ENCODE measurements around the gene MAPK13. TPM values are rescaled to one million over a fixed set of nuclear protein-coding genes. Genes with fewer than 3 reads are reported as not detected.
A peak's percentile ranks its signal among the peaks of the same experiment; 100 is the strongest.

Gene MAPK13
- total RNA-seq, 5 donors from 2014 or later (not counting 1 experiment from before 2014, with no cell fraction given) = 38.2 to 45.6 (median 44.1) TPM

DNA sequence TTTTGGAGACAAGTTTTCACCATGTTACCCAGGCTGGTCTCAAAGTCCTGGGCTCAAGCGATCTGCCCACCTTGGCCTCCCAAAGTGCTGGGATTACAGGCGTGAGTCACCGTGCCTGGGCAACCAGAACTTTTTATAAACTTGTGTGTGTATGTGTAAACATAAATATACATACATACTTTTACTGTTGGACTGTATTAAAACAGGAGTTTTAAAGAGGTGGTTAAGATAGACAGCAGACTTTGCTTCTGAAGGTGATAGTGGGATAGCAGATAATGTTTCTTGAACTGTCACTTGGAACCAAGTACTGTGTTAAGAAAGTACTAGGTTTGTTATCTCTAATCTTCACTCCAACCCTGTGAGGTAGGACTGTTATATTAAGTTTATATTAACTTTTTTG is 28.6 kb upstream of the MAPK13 start:
- Histone ChIP-seq H3K4me3 (ENCODE audit: control insufficient read depth in 1 of 2, extremely low read depth in 1 of 2, low read length in 1 of 2) (no peak overlapping the region), H3K4me1 (ENCODE audit: control insufficient read depth in 1 of 2, extremely low read depth in 1 of 2, insufficient read depth in 2 of 2, low read length in 2 of 2) (peaks cover 28 to 37% of the 10 kb centered on the region in 2 experiments), H3K9me3 (no peaks in the 10 kb centered on the region), H3K36me3 (ENCODE audit: control insufficient read depth in 2 of 2, extremely low read depth in 1 of 2, insufficient read depth in 1 of 2, low read length in 1 of 2) (peaks cover 0 to 30% of the 10 kb centered on the region in 2 donors), H3K27me3 (replicated peaks in 1 of 2; ENCODE audit: control insufficient read depth in 2 of 2, extremely low read depth in 1 of 2, insufficient read depth in 2 of 2, low read length in 1 of 2) (no peaks in the 10 kb centered on the region), H3K27ac (ENCODE audit: low read length) (peak overlapping the region; percentile 61)
- Mint-ChIP-seq H3K4me3 (no peak overlapping the region), H3K4me1 (peaks cover 32 to 48% (median 46%) of the 10 kb centered on the region in 3 donors), H3K36me3 (peaks cover 30% of the 10 kb centered on the region), H3K9me3 (no peaks in the 10 kb centered on the region), H3K27me3 (no peaks in the 10 kb centered on the region), H3K27ac (peak overlapping the region; percentile 31 to 83)
- no CpG with 5 or more reads among the region's 3 CpGs for WGBS (ENCODE audit: insufficient coverage)
- POLR2A ChIA-PET = no interaction called here
- CTCF ChIA-PET = no interaction called here
- no peak for ATAC-seq (replicated peaks in 1 of 4)
- no peak for DNase-seq

DNA sequence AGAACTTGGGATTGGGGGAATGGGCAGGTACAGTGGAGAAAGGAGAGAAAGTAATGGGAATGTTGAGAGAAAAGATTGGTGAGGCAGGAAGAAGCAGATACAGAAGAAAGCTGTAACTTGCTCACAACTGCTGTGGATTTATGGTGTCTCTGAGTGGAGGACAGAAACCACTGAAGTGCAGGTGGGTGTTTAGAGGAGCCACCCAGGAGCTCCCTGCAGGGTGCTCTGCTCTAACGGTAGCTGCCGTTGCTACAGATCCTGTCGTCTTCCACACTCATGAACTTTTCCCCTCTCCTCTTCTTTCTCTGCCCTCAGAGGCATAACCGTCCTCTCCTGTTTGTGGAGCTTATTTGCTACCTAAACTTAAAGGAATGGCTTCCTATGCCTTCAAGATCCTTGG is 27.5 kb upstream of the MAPK13 start:
- Mint-ChIP-seq H3K27ac (peak overlapping the region; percentile 30 to 45), H3K4me3 (no peak overlapping the region), H3K4me1 (peaks cover 40 to 53% (median 52%) of the 10 kb centered on the region in 3 donors), H3K27me3 (no peaks in the 10 kb centered on the region), H3K9me3 (no peaks in the 10 kb centered on the region), H3K36me3 (peaks cover 36% of the 10 kb centered on the region)
- Histone ChIP-seq H3K27me3 (replicated peaks in 1 of 2; ENCODE audit: control insufficient read depth in 2 of 2, extremely low read depth in 1 of 2, insufficient read depth in 2 of 2, low read length in 1 of 2) (no peaks in the 10 kb centered on the region), H3K4me1 (ENCODE audit: control insufficient read depth in 1 of 2, extremely low read depth in 1 of 2, insufficient read depth in 2 of 2, low read length in 2 of 2) (peaks cover 31 to 37% of the 10 kb centered on the region in 2 experiments), H3K9me3 (no peaks in the 10 kb centered on the region), H3K27ac (ENCODE audit: low read length) (no peak overlapping the region), H3K36me3 (ENCODE audit: control insufficient read depth in 2 of 2, extremely low read depth in 1 of 2, insufficient read depth in 1 of 2, low read length in 1 of 2) (peaks cover 0 to 33% of the 10 kb centered on the region in 2 donors), H3K4me3 (ENCODE audit: control insufficient read depth in 1 of 2, extremely low read depth in 1 of 2, low read length in 1 of 2) (no peak overlapping the region)
- no CpG with 5 or more reads among the region's 4 CpGs for WGBS (ENCODE audit: insufficient coverage)
- ChIA-PET POLR2A (interaction anchor here in 1 of 2 donors (0.7 kb wide), 1 partner anchor 1216 kb away, joined by 3 read pairs; no protein-coding TSS in a partner anchor), CTCF (interaction anchor here in 1 of 2 donors (0.5 kb wide), 1 partner anchor 20 kb away, joined by 3 read pairs; no protein-coding TSS in a partner anchor)
- no peak for DNase-seq
- no peak for ATAC-seq (replicated peaks in 1 of 4)

DNA sequence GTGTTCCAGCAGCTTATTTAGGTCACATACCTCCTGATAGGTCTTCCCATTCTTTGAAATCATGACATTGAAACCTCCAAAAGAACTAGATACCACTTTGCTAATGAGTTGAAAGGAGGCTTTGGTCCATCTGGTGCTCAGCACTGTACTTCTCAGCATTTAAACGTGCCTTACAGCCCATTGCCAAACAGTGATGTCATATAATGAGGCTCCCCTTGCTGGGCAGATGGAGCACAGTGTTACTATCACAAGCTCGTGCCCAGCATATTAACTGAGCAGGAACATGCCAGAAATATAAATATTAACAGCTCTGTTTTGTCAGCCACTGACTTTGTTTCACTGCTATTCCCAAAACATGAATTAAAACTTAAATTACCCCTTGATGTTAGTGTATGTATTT is 25.5 kb upstream of the MAPK13 start:
- H3K9me3 Mint-ChIP-seq = no peaks in the 10 kb centered on the region
- peaks cover 0 to 42% of the 10 kb centered on the region in 2 donors for H3K36me3 ChIP-seq (ENCODE audit: control insufficient read depth in 2 of 2, extremely low read depth in 1 of 2, insufficient read depth in 1 of 2, low read length in 1 of 2)
- H3K4me1 Mint-ChIP-seq = peaks cover 46 to 56% (median 53%) of the 10 kb centered on the region in 3 donors
- CTCF ChIA-PET = interaction anchor here in 1 of 2 donors (0.7 to 1.9 kb wide), 3 partner anchors 10 to 92 kb away, joined by 4 to 5 read pairs (median 5); no protein-coding TSS in a partner anchor
- POLR2A ChIA-PET = interaction anchor here in 1 of 2 donors (0.6 to 0.8 kb wide), 2 partner anchors 14 to 76 kb away, joined by 3 to 4 read pairs; no protein-coding TSS in a partner anchor
- peaks cover 34 to 41% of the 10 kb centered on the region in 2 experiments for H3K4me1 ChIP-seq (ENCODE audit: control insufficient read depth in 1 of 2, extremely low read depth in 1 of 2, insufficient read depth in 2 of 2, low read length in 2 of 2)
- H3K4me3 Mint-ChIP-seq = no peak overlapping the region
- no peaks in the 10 kb centered on the region for H3K9me3 ChIP-seq
- no peaks in the 10 kb centered on the region for H3K27me3 Mint-ChIP-seq
- H3K36me3 Mint-ChIP-seq = peaks cover 51% of the 10 kb centered on the region
- H3K27ac ChIP-seq (ENCODE audit: low read length) = no peak overlapping the region
- no peak overlapping the region for H3K27ac Mint-ChIP-seq
- H3K27me3 ChIP-seq (replicated peaks in 1 of 2; ENCODE audit: control insufficient read depth in 2 of 2, extremely low read depth in 1 of 2, insufficient read depth in 2 of 2, low read length in 1 of 2) = no peaks in the 10 kb centered on the region
- no peak overlapping the region for H3K4me3 ChIP-seq (ENCODE audit: control insufficient read depth in 1 of 2, extremely low read depth in 1 of 2, low read length in 1 of 2)
- no CpG with 5 or more reads among the region's 2 CpGs for WGBS (ENCODE audit: insufficient coverage)
- ATAC-seq (replicated peaks in 1 of 4) (no peak), DNase-seq (no peak)

DNA sequence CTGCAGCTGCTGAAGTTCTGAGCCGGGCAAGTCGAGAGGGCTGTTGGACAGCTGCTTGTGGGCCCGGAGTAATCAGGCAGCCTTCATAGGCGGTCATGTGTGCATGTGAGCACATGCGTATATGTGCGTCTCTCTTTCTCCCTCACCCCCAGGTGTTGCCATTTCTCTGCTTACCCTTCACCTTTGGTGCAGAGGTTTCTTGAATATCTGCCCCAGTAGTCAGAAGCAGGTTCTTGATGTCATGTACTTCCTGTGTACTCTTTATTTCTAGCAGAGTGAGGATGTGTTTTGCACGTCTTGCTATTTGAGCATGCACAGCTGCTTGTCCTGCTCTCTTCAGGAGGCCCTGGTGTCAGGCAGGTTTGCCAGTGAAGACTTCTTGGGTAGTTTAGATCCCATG is 21.2 kb upstream of the MAPK13 start:
- Mint-ChIP-seq H3K9me3 (no peaks in the 10 kb centered on the region), H3K36me3 (peaks cover 42% of the 10 kb centered on the region), H3K4me1 (peaks cover 40 to 63% (median 55%) of the 10 kb centered on the region in 3 donors), H3K4me3 (peak overlapping the region; percentile 5 to 54 (median 25)), H3K27me3 (no peaks in the 10 kb centered on the region), H3K27ac (peak overlapping the region; percentile 93 to 96)
- ChIA-PET CTCF (interaction anchor here in 1 of 2 donors (0.8 to 1.6 kb wide), 3 partner anchors 11 to 23 kb away, joined by 4 to 11 read pairs (median 5); no protein-coding TSS in a partner anchor), POLR2A (interaction anchor here (0.6 to 0.7 kb wide), 2 partner anchors 32 to 94 kb away, joined by 3 read pairs; no protein-coding TSS in a partner anchor)
- Histone ChIP-seq H3K36me3 (ENCODE audit: control insufficient read depth in 2 of 2, extremely low read depth in 1 of 2, insufficient read depth in 1 of 2, low read length in 1 of 2) (peaks cover 0 to 31% of the 10 kb centered on the region in 2 donors), H3K4me1 (ENCODE audit: control insufficient read depth in 1 of 2, extremely low read depth in 1 of 2, insufficient read depth in 2 of 2, low read length in 2 of 2) (peaks cover 29 to 39% of the 10 kb centered on the region in 2 experiments), H3K9me3 (no peaks in the 10 kb centered on the region), H3K4me3 (ENCODE audit: control insufficient read depth in 1 of 2, extremely low read depth in 1 of 2, low read length in 1 of 2) (no peak overlapping the region), H3K27ac (ENCODE audit: low read length) (peak overlapping the region; percentile 77), H3K27me3 (replicated peaks in 1 of 2; ENCODE audit: control insufficient read depth in 2 of 2, extremely low read depth in 1 of 2, insufficient read depth in 2 of 2, low read length in 1 of 2) (no peaks in the 10 kb centered on the region)
- DNase-seq (peak in 31 of 35 experiments; percentile 31 to 88 (median 59)), ATAC-seq (replicated peaks in 1 of 4) (peak; percentile 92 to 97 (median 94))
- 14% methylated on average over 4 of the region's 7 CpGs for WGBS (ENCODE audit: insufficient coverage)

DNA sequence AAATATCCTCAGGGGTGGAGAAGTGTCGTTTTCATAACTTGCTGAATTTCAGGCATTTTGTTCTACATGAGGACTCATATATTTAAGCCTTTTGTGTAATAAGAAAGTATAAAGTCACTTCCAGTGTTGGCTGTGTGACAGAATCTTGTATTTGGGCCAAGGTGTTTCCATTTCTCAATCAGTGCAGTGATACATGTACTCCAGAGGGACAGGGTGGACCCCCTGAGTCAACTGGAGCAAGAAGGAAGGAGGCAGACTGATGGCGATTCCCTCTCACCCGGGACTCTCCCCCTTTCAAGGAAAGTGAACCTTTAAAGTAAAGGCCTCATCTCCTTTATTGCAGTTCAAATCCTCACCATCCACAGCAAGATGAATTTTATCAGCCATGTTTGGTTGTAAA is 20.3 kb upstream of the MAPK13 start:
- peak overlapping the region in 1 of 3 donors; percentile 4 for H3K4me3 Mint-ChIP-seq
- DNase-seq (no peak), ATAC-seq (replicated peaks in 1 of 4) (no peak)
- ChIA-PET CTCF (no interaction called here), POLR2A (no interaction called here)
- H3K4me1 ChIP-seq (ENCODE audit: control insufficient read depth in 1 of 2, extremely low read depth in 1 of 2, insufficient read depth in 2 of 2, low read length in 2 of 2) = peaks cover 39 to 47% of the 10 kb centered on the region in 2 experiments
- WGBS (ENCODE audit: insufficient coverage) = no CpG with 5 or more reads among the region's 3 CpGs
- no peaks in the 10 kb centered on the region for H3K9me3 Mint-ChIP-seq
- peak overlapping the region; percentile 77 for H3K27ac ChIP-seq (ENCODE audit: low read length)
- H3K9me3 ChIP-seq = no peaks in the 10 kb centered on the region
- H3K27ac Mint-ChIP-seq = peak overlapping the region; percentile 93 to 96
- no peaks in the 10 kb centered on the region for H3K27me3 Mint-ChIP-seq
- no peak overlapping the region for H3K4me3 ChIP-seq (ENCODE audit: control insufficient read depth in 1 of 2, extremely low read depth in 1 of 2, low read length in 1 of 2)
- no peaks in the 10 kb centered on the region for H3K27me3 ChIP-seq (replicated peaks in 1 of 2; ENCODE audit: control insufficient read depth in 2 of 2, extremely low read depth in 1 of 2, insufficient read depth in 2 of 2, low read length in 1 of 2)
- H3K36me3 Mint-ChIP-seq = peaks cover 40% of the 10 kb centered on the region
- peaks cover 0 to 25% of the 10 kb centered on the region in 2 donors for H3K36me3 ChIP-seq (ENCODE audit: control insufficient read depth in 2 of 2, extremely low read depth in 1 of 2, insufficient read depth in 1 of 2, low read length in 1 of 2)
- H3K4me1 Mint-ChIP-seq = peaks cover 50 to 69% (median 64%) of the 10 kb centered on the region in 3 donors

DNA sequence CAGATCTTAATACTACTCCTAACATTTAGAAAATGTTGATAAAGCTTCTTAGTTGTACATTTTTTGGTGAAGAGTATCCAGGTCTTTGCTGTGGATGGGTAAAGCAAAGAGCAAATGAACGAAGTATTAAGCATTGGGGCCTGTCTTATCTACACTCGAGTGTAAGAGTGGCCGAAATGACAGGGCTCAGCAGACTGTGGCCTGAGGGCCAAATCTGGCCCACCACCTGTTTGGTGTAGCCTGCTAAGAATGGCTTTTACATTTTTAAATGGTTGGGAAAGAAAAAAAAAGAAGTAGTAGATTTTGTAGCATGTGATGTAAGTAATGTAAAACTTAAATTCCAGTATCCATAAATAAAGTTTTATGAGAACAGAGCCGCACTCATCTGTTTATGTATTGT is 19.4 kb upstream of the MAPK13 start:
- H3K4me3 ChIP-seq (ENCODE audit: control insufficient read depth in 1 of 2, extremely low read depth in 1 of 2, low read length in 1 of 2) = no peak overlapping the region
- no peak for DNase-seq
- Mint-ChIP-seq H3K4me1 (peaks cover 58 to 75% (median 72%) of the 10 kb centered on the region in 3 donors), H3K9me3 (no peaks in the 10 kb centered on the region), H3K36me3 (peaks cover 33% of the 10 kb centered on the region), H3K4me3 (no peak overlapping the region), H3K27ac (peak overlapping the region; percentile 55 to 96), H3K27me3 (no peaks in the 10 kb centered on the region)
- H3K36me3 ChIP-seq (ENCODE audit: control insufficient read depth in 2 of 2, extremely low read depth in 1 of 2, insufficient read depth in 1 of 2, low read length in 1 of 2) = peaks cover 0 to 24% of the 10 kb centered on the region in 2 donors
- CTCF ChIA-PET = interaction anchor here in 1 of 2 donors (0.5 kb wide), 1 partner anchor 195 kb away, joined by 4 read pairs; no protein-coding TSS in a partner anchor
- peak overlapping the region; percentile 77 for H3K27ac ChIP-seq (ENCODE audit: low read length)
- ATAC-seq (replicated peaks in 1 of 4) = no peak
- WGBS (ENCODE audit: insufficient coverage) = 96% methylated on average over 3 of the region's 4 CpGs
- H3K4me1 ChIP-seq (ENCODE audit: control insufficient read depth in 1 of 2, extremely low read depth in 1 of 2, insufficient read depth in 2 of 2, low read length in 2 of 2) = peaks cover 47 to 55% of the 10 kb centered on the region in 2 experiments
- no peaks in the 10 kb centered on the region for H3K9me3 ChIP-seq
- no peaks in the 10 kb centered on the region for H3K27me3 ChIP-seq (replicated peaks in 1 of 2; ENCODE audit: control insufficient read depth in 2 of 2, extremely low read depth in 1 of 2, insufficient read depth in 2 of 2, low read length in 1 of 2)
- POLR2A ChIA-PET = no interaction called here

Measured in T-cell (primary cell).